GM19351 (cell line): Measurements from ENCODE around the gene SLC13A1.
"Not testable (repeated sequence)": the region's sequence is repeated elsewhere in the genome, so short reads cannot be mapped to it uniquely, and the experiment has no call there.

Source experiments
- ATAC-seq: cut with Tn5 transposase; IDR thresholded peaks from one replicate; pipeline ENCODE4 v1.9.1; 2021; ENCODE audit warnings: mild to moderate bottlenecking, moderate library complexity; ENCODE audit not compliant: unreplicated experiment

SLC13A1 gene

GRCh38 chr7:123199883-123200282 lies at the start of gene SLC13A1:
SLC13A1 (minus strand) TSS chr7:123199969; CDS start chr7:123199946, 23 bp downstream.
- no peak for ATAC-seq

GRCh38 chr7:123244768-123245167 lies 45.0 kb upstream of the SLC13A1 start:
- ATAC-seq: no peak

GRCh38 chr7:123242467-123243092 lies 42.8 kb upstream of the SLC13A1 start:
- ATAC-seq: no peak

GRCh38 chr7:123241809-123242208 lies 42.0 kb upstream of the SLC13A1 start:
- no peak for ATAC-seq

- no peak for ATAC-seq
Observed at GRCh38 chr7:123231021-123232000, 31.5 kb upstream of the SLC13A1 start.

GRCh38 chr7:123230603-123231002 lies 30.8 kb upstream of the SLC13A1 start:
- no peak for ATAC-seq

GRCh38 chr7:123230147-123230546 lies 30.4 kb upstream of the SLC13A1 start:
- ATAC-seq: no peak

- ATAC-seq: no peak
Observed at GRCh38 chr7:123229426-123229825, 29.7 kb upstream of the SLC13A1 start.

GRCh38 chr7:123227666-123228065 lies 27.9 kb upstream of the SLC13A1 start:
- not testable (repeated sequence) for ATAC-seq

GRCh38 chr7:123220396-123220795 lies 20.6 kb upstream of the SLC13A1 start:
- no peak for ATAC-seq

- ATAC-seq: no peak
Observed at GRCh38 chr7:123218866-123219265, 19.1 kb upstream of the SLC13A1 start.

GRCh38 chr7:123216825-123217224 lies 17.1 kb upstream of the SLC13A1 start:
- ATAC-seq: no peak

- ATAC-seq: no peak
Observed at GRCh38 chr7:123215350-123215749, 15.6 kb upstream of the SLC13A1 start.

- ATAC-seq: no peak
Observed at GRCh38 chr7:123211545-123211944, 11.8 kb upstream of the SLC13A1 start.

- ATAC-seq: no peak
Observed at GRCh38 chr7:123210986-123211385, 11.2 kb upstream of the SLC13A1 start.

GRCh38 chr7:123209786-123210185 lies 10.0 kb upstream of the SLC13A1 start:
- no peak for ATAC-seq

- ATAC-seq: no peak
Observed at GRCh38 chr7:123208793-123209192, 9.0 kb upstream of the SLC13A1 start.

GRCh38 chr7:123204206-123204835 lies 4.6 kb upstream of the SLC13A1 start:
- ATAC-seq: no peak

- ATAC-seq: no peak
Observed at GRCh38 chr7:123201901-123202300, 2.1 kb upstream of the SLC13A1 start.

GRCh38 chr7:123198668-123199652 lies 809 bp downstream of the SLC13A1 start:
- ATAC-seq: no peak
